H9 (cell line): ENCODE data around the gene FBXO42. TPM values are rescaled to one million over a fixed set of nuclear protein-coding genes. Genes with fewer than 3 reads are reported as not detected.

Experiments
- DNase-seq: peaks from one replicate; pipeline ENCODE4 v3.0.0-alpha.2; 2017
- H2AFZ ChIP-seq: one replicate; pipeline ENCODE4 v1.6.1; 2013; ENCODE audit warnings: mild to moderate bottlenecking, low read length, control low read depth, moderate library complexity
- H2AK5ac ChIP-seq: 2 replicates; pipeline ENCODE4 v1.6.1; 2013; ENCODE audit warnings: low read length, control low read depth, mixed read lengths; ENCODE audit not compliant: insufficient read length
- H2BK120ac ChIP-seq: one replicate; pipeline ENCODE4 v1.6.1; 2013; ENCODE audit warnings: low read depth, mild to moderate bottlenecking, low read length, control low read depth, inconsistent platforms; ENCODE audit not compliant: poor library complexity, severe bottlenecking
- H2BK12ac ChIP-seq: 2 replicates; pipeline ENCODE4 v1.6.1; 2013; ENCODE audit warnings: low read length, control low read depth, mixed read lengths, low read depth; ENCODE audit not compliant: insufficient read length
- H2BK15ac ChIP-seq: 2 replicates; pipeline ENCODE4 v1.6.1; 2013; ENCODE audit warnings: low read depth, low read length, control low read depth
- H2BK20ac ChIP-seq: one replicate; pipeline ENCODE4 v1.6.1; 2013; ENCODE audit warnings: low read depth, mild to moderate bottlenecking, low read length, control low read depth, inconsistent platforms; ENCODE audit not compliant: poor library complexity, severe bottlenecking
- H2BK5ac ChIP-seq: 2 replicates; pipeline ENCODE4 v1.6.1; 2013; ENCODE audit warnings: low read length, control low read depth, mixed read lengths; ENCODE audit not compliant: insufficient read length
- H3K14ac ChIP-seq: 2 replicates; pipeline ENCODE4 v1.6.1; 2013; ENCODE audit warnings: low read length, control low read depth; ENCODE audit not compliant: insufficient read depth
- H3K18ac ChIP-seq: 2 replicates; pipeline ENCODE4 v1.6.1; 2013; ENCODE audit warnings: low read depth, mild to moderate bottlenecking, mixed read lengths, low read length, control low read depth; ENCODE audit not compliant: insufficient read length
- H3K23ac ChIP-seq: 2 replicates; pipeline ENCODE4 v1.6.1; 2013; ENCODE audit warnings: low read length, control low read depth, mixed read lengths, low read depth; ENCODE audit not compliant: insufficient read length
- H3K23me2 ChIP-seq: 2 replicates; pipeline ENCODE4 v1.6.1; 2013; ENCODE audit warnings: low read depth, mild to moderate bottlenecking, mixed read lengths, low read length, control low read depth; ENCODE audit not compliant: insufficient read length, poor library complexity, severe bottlenecking
- H3K27ac ChIP-seq: 2 replicates; pipeline ENCODE4 v1.5.1; 2013; ENCODE audit warnings: low read length, control low read depth, mixed read lengths, low read depth; ENCODE audit not compliant: insufficient read length
- H3K27me3 ChIP-seq: 2 replicates; pipeline ENCODE4 v1.6.1; 2013; ENCODE audit warnings: low read length, control low read depth, inconsistent platforms; ENCODE audit not compliant: insufficient read depth
- H3K4ac ChIP-seq: 2 replicates; pipeline ENCODE4 v1.6.1; 2013; ENCODE audit warnings: low read depth, mild to moderate bottlenecking, control low read depth, inconsistent platforms, low read length, moderate library complexity
- H3K4me1 ChIP-seq: 2 replicates; pipeline ENCODE4 v1.6.1; 2013; ENCODE audit warnings: low read length, control low read depth, inconsistent platforms; ENCODE audit not compliant: insufficient read depth
- H3K4me2 ChIP-seq: 2 replicates; pipeline ENCODE4 v1.6.1; 2013; ENCODE audit warnings: low read length, control low read depth, mixed read lengths; ENCODE audit not compliant: insufficient read length, insufficient read depth
- H3K56ac ChIP-seq: 2 replicates; pipeline ENCODE4 v1.6.1; 2013; ENCODE audit warnings: low read depth, mild to moderate bottlenecking, mixed read lengths, low read length, control low read depth; ENCODE audit not compliant: insufficient read length
- H3K79me1 ChIP-seq: 2 replicates; pipeline ENCODE4 v1.6.1; 2013; ENCODE audit warnings: low read depth, mild to moderate bottlenecking, moderate library complexity, low read length, control low read depth, inconsistent platforms; ENCODE audit not compliant: insufficient read depth, poor library complexity, severe bottlenecking
- H3K79me2 ChIP-seq: 2 replicates; pipeline ENCODE4 v1.6.1; 2013; ENCODE audit warnings: low read length, control low read depth, inconsistent platforms; ENCODE audit not compliant: insufficient read depth
- H3K9ac ChIP-seq: 2 replicates; pipeline ENCODE4 v1.6.1; 2013; ENCODE audit warnings: low read length, control low read depth, mixed read lengths; ENCODE audit not compliant: insufficient read length; ENCODE audit errors: extremely low read depth
- H3K9me3 ChIP-seq: one replicate; pipeline ENCODE4 v1.6.1; 2013; ENCODE audit warnings: low read depth, low read length, inconsistent platforms; ENCODE audit not compliant: control insufficient read depth
- H3T11ph ChIP-seq: one replicate; pipeline ENCODE4 v1.6.1; 2013; ENCODE audit warnings: mild to moderate bottlenecking, low read length, control low read depth, inconsistent platforms
- H4K20me1 ChIP-seq: one replicate; pipeline ENCODE4 v1.6.1; 2013; ENCODE audit not compliant: control insufficient read depth, insufficient read length, insufficient read depth
- H4K5ac ChIP-seq: 2 replicates; pipeline ENCODE4 v1.6.1; 2013; ENCODE audit warnings: low read depth, mild to moderate bottlenecking, mixed read lengths, low read length, control low read depth; ENCODE audit not compliant: insufficient read length
- H4K8ac ChIP-seq: replicated peaks from 2 replicates; pipeline ENCODE4 v1.6.1; 2013; ENCODE audit warnings: low read length, control low read depth, mixed read lengths, low read depth; ENCODE audit not compliant: insufficient read length
- H4K91ac ChIP-seq: 2 replicates; pipeline ENCODE4 v1.6.1; 2013; ENCODE audit warnings: low read depth, mild to moderate bottlenecking, moderate library complexity, mixed read lengths, low read length, control low read depth; ENCODE audit not compliant: insufficient read length
- H3K27ac Mint-ChIP-seq, 3 experiments: 2 replicates in 2 of 3; 3 replicates in 1 of 3; pipeline ENCODE4 v1.8.0; 2020 to 2021; ENCODE audit warnings: mixed read lengths in 3 of 3, mild to moderate bottlenecking in 1 of 3, moderate library complexity in 1 of 3
- H3K27me3 Mint-ChIP-seq: 2 replicates; pipeline ENCODE4 v1.8.0; 2021; ENCODE audit warnings: low read depth, mild to moderate bottlenecking, moderate library complexity, mixed read lengths
- H3K36me3 Mint-ChIP-seq, 3 experiments: 2 replicates in 2 of 3; 3 replicates in 1 of 3; pipeline ENCODE4 v1.8.0; 2020 to 2021; ENCODE audit warnings: low read depth in 3 of 3, mixed read lengths in 3 of 3; ENCODE audit not compliant: insufficient read depth in 1 of 3
- H3K4me1 Mint-ChIP-seq, 2 experiments: 2 replicates each; pipeline ENCODE4 v1.8.0; 2020; ENCODE audit warnings: mixed read lengths in 2 of 2
- H3K4me3 Mint-ChIP-seq, 2 experiments: 2 replicates in 1 of 2; 3 replicates in 1 of 2; pipeline ENCODE4 v1.8.0; 2020 to 2021; ENCODE audit warnings: mild to moderate bottlenecking in 2 of 2, mixed read lengths in 2 of 2, moderate library complexity in 1 of 2
- H3K9me3 Mint-ChIP-seq, 2 experiments: 2 replicates in 1 of 2; 3 replicates in 1 of 2; pipeline ENCODE4 v1.8.0; 2020; ENCODE audit warnings: mild to moderate bottlenecking in 2 of 2, mixed read lengths in 2 of 2, moderate library complexity in 1 of 2
- WGBS: extraction: QIAGEN DNeasy Blood & Tissue Kit; methylation state at CpG from one replicate; pipeline ENCODE4 v1.1.7; 2013; ENCODE audit warnings: missing lambda C conversion rate, low lambda C conversion rate, mixed read lengths; ENCODE audit not compliant: insufficient read length; ENCODE audit errors: extremely low coverage; 5-methylcytosine and 5-hydroxymethylcytosine counted together
- total RNA-seq: library from RNA; stranded (reverse); gene quantifications from 2 replicates; pipeline ENCODE4 v1.2.1, GENCODE V29; 2021
- TF ChIP-seq, protein P1 (sequence below): fragments of 200-600 bp; sonication (generic); conservative IDR thresholded peaks from 3 replicates; pipeline ENCODE4 v1.8.0; 2021; ENCODE audit warnings: antibody characterized with exemption, mild to moderate bottlenecking

The FBXO42 gene
- total RNA-seq, 1 experiment from 2014 or later: 17.4 TPM

- no peak overlapping the region for H3K4me2 ChIP-seq
- no peak overlapping the region for H2AK5ac ChIP-seq
- H3K23ac ChIP-seq: no peak overlapping the region
- Mint-ChIP-seq H3K4me3 (no peak overlapping the region), H3K9me3 (no peaks in the 10 kb centered on the region; a peak in 3 of 5 replicates), H3K36me3 (no peaks in the 10 kb centered on the region; a peak in 1 of 7 replicates), H3K27me3 (peaks cover 35% of the 10 kb centered on the region), H3K27ac (no peak overlapping the region), H3K4me1 (peaks cover 21% of the 10 kb centered on the region in 2 experiments)
- peaks cover 10% of the 10 kb centered on the region; the same call in 1 of the 2 replicates for H3K27me3 ChIP-seq
- H4K8ac ChIP-seq: no peak overlapping the region
- H3K56ac ChIP-seq: no peak overlapping the region
- no peak overlapping the region for H3K9ac ChIP-seq
- H2BK120ac ChIP-seq: no peak overlapping the region
- H3K9me3 ChIP-seq: no peaks in the 10 kb centered on the region
- no peaks in the 10 kb centered on the region for H3K79me2 ChIP-seq
- no peak overlapping the region for H3K18ac ChIP-seq
- no peak overlapping the region for H2AFZ ChIP-seq
- TF ChIP-seq, protein P1, sequence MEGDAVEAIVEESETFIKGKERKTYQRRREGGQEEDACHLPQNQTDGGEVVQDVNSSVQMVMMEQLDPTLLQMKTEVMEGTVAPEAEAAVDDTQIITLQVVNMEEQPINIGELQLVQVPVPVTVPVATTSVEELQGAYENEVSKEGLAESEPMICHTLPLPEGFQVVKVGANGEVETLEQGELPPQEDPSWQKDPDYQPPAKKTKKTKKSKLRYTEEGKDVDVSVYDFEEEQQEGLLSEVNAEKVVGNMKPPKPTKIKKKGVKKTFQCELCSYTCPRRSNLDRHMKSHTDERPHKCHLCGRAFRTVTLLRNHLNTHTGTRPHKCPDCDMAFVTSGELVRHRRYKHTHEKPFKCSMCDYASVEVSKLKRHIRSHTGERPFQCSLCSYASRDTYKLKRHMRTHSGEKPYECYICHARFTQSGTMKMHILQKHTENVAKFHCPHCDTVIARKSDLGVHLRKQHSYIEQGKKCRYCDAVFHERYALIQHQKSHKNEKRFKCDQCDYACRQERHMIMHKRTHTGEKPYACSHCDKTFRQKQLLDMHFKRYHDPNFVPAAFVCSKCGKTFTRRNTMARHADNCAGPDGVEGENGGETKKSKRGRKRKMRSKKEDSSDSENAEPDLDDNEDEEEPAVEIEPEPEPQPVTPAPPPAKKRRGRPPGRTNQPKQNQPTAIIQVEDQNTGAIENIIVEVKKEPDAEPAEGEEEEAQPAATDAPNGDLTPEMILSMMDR: no peak
- H3K27ac ChIP-seq: no peak overlapping the region
- WGBS: no CpG with 5 or more reads among the region's 5 CpGs
- H3K14ac ChIP-seq: no peak overlapping the region
- no peak overlapping the region for H4K5ac ChIP-seq
- no peak overlapping the region for H3T11ph ChIP-seq
- H2BK15ac ChIP-seq: no peak overlapping the region
- H3K79me1 ChIP-seq: no peaks in the 10 kb centered on the region
- H3K23me2 ChIP-seq: peaks cover 10% of the 10 kb centered on the region
- no peak for DNase-seq
- no peak overlapping the region for H2BK12ac ChIP-seq
- H2BK20ac ChIP-seq: no peak overlapping the region
- no peak overlapping the region for H4K91ac ChIP-seq
- no peak overlapping the region for H3K4ac ChIP-seq
- 0 out of 2 replicates have a peak, but pooled peaks cover 5% of the 10 kb centered on the region for H3K4me1 ChIP-seq
- no peak overlapping the region for H2BK5ac ChIP-seq
- no peaks in the 10 kb centered on the region for H4K20me1 ChIP-seq
These were observed 120.0 kb downstream of the FBXO42 start for GRCh38 chr1:16232316-16232710.
